ENCODE results near the gene LSM3.

- TF ChIP-seq CTCF (IDR thresholded peaks at IDR 0.05) (no peak), TCF7L2 (IDR thresholded peaks at IDR 0.05; ENCODE audit: low read depth, low read length) (no peak), POLR2AphosphoS5 (IDR thresholded peaks at IDR 0.05; ENCODE audit: low read depth, low read length) (no peak)
These were observed 52.1 kb downstream of the LSM3 start for GRCh38 chr3:14230729-14231128.
